NCI-H526 (cell line): ENCODE measurements around the gene TTC31.

Experiments used
- DNase-seq, 2 experiments: peaks; one replicate each; lab custom pipeline; 2025; lab: John Stamatoyannopoulos, UW

The TTC31 gene

GRCh38 chr2:74526649-74527230 lies 43.9 kb downstream of the TTC31 start:
- no peak for DNase-seq

- DNase-seq = no peak
Observed at GRCh38 chr2:74527741-74528140, 44.9 kb downstream of the TTC31 start.

- no peak for DNase-seq
Observed at GRCh38 chr2:74528600-74529356, 45.9 kb downstream of the TTC31 start.

- peak; percentile 95 to 99 for DNase-seq
Observed at GRCh38 chr2:74529357-74530238, 46.7 kb downstream of the TTC31 start, which contains the start of the genes AUP1 and HTRA2. Gene AUP1 (minus strand): TSS chr2:74529706. CDS start chr2:74529629, 77 bp downstream. Gene HTRA2 (plus strand): TSS chr2:74529933. CDS start chr2:74530007, 74 bp downstream.

GRCh38 chr2:74530239-74531187 lies 47.6 kb downstream of the TTC31 start:
- DNase-seq = peak in 1 of 2 experiments; percentile 50

- no peak for DNase-seq
Observed at GRCh38 chr2:74531666-74532065, 48.8 kb downstream of the TTC31 start.

- DNase-seq = peak in 1 of 2 experiments; percentile 19
Observed at GRCh38 chr2:74532222-74532621, 49.3 kb downstream of the TTC31 start.

GRCh38 chr2:74533464-74533863 lies 50.6 kb downstream of the TTC31 start:
- no peak for DNase-seq

GRCh38 chr2:74534411-74534810 lies 51.5 kb downstream of the TTC31 start:
- no peak for DNase-seq

- DNase-seq = no peak
Observed at GRCh38 chr2:74535440-74535965, 52.6 kb downstream of the TTC31 start.

- DNase-seq = no peak
Observed at GRCh38 chr2:74536166-74536950, 53.5 kb downstream of the TTC31 start.

- no peak for DNase-seq
Observed at GRCh38 chr2:74537140-74537539, 54.3 kb downstream of the TTC31 start.

- DNase-seq = no peak
Observed at GRCh38 chr2:74538881-74539339, 56.0 kb downstream of the TTC31 start.

- DNase-seq = no peak
Observed at GRCh38 chr2:74540291-74540690, 57.4 kb downstream of the TTC31 start.

GRCh38 chr2:74542978-74543377 lies 60.1 kb downstream of the TTC31 start:
- DNase-seq = no peak
